Retinal pigment epithelial cell (primary cell): Measurements from ENCODE around the gene HMCN1.

ENCODE experiments used
- DNase-seq: peaks from one replicate; pipeline ENCODE4 v3.0.0-alpha.2; 2010; ENCODE audit warnings: low read depth
- H3K4me3 ChIP-seq: 2 replicates; pipeline ENCODE4 v1.5.1; 2011; ENCODE audit warnings: mild to moderate bottlenecking, low read length, control low read depth, moderate library complexity
- TF ChIP-seq, protein P1 (sequence below): conservative IDR thresholded peaks from 2 replicates; pipeline ENCODE4 v1.5.1; 2011; ENCODE audit warnings: low read depth, low read length, control low read depth, inconsistent platforms

The HMCN1 gene

DNA sequence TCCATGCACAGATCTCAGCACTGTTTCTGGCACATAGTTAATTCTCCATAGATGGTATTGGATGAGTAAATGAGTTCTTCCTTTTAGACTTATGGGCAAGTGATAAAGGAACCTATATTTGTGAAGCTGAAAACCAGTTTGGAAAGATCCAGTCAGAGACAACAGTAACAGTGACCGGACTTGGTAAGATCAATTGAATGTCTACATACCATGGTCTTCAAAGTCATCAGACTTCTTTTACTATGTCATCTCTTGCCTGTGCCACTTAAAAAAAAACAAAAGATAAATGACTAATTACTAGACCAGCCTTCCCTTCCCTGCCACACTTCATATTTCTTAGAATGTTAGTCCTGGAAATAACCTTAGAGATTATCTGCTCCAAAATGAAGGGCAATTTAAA, 246.7 kb downstream of the HMCN1 start:
- H3K4me3 ChIP-seq: no peak overlapping the region
- TF ChIP-seq, protein P1, sequence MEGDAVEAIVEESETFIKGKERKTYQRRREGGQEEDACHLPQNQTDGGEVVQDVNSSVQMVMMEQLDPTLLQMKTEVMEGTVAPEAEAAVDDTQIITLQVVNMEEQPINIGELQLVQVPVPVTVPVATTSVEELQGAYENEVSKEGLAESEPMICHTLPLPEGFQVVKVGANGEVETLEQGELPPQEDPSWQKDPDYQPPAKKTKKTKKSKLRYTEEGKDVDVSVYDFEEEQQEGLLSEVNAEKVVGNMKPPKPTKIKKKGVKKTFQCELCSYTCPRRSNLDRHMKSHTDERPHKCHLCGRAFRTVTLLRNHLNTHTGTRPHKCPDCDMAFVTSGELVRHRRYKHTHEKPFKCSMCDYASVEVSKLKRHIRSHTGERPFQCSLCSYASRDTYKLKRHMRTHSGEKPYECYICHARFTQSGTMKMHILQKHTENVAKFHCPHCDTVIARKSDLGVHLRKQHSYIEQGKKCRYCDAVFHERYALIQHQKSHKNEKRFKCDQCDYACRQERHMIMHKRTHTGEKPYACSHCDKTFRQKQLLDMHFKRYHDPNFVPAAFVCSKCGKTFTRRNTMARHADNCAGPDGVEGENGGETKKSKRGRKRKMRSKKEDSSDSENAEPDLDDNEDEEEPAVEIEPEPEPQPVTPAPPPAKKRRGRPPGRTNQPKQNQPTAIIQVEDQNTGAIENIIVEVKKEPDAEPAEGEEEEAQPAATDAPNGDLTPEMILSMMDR: no peak
- DNase-seq: no peak

DNA sequence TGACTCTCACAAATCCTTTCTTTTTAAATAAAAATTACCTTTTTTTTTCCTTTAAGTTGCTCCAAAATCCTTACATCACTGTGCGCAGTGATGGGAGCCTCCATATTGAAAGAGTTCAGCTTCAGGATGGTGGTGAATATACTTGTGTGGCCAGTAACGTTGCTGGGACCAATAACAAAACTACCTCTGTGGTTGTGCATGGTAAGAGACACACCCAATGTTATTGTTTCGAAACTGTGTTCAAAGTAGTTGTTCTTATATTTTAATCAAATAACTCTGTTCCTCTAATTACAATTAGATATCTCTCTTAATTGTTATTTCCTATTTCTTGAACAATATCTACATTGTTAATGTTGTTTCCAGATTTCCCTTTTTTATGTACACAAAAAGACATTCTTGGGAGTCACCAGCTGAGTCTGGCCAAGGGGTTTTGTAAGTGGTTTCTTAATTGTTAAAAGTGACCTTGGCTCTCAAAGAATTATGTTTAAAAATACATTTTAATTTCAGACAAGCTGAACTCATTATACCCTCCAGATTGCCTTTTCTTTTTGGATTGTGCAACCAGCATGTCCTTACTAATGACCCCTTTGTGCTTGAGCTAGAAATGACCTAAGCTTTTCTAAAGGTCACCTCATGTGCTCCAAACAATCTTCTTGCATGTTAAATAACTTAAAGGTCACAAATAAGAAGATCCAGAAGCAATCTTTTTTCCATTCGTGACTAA, 250.1 kb downstream of the HMCN1 start:
- TF ChIP-seq, protein P1: no peak
- DNase-seq: no peak
- H3K4me3 ChIP-seq: no peak overlapping the region

DNA sequence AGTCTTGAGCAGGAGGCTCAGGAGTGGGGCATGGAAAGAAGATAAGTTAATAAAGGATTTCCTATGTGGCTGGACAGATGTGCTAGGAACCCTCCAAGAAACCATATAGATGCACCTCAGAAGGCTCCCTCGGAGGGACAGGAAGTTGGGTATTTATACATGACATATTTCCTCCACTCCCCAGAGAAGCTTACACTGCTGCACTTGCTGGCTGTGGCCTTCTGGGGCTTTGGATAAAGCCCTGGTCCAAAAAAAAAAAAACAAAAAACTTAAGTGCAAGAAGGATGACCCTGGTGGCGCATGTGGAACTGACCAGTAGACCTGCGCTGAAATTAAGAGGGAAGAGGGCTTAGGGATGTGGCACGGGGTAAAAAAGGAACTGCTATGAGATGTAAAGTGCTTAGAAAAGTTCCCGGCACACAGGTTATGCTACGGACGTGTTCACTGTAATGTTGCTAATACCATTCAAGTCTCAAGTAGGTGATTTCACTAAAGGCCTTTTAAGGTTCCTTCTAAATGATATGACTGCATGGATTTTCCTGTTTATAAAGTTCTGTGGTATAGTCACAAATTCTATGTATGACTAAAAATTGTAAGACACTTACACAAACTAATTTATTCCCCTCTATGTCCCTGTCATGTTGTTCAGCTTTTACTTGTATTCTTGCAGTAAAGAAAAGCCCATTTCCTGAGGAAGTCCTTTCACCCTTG, 253.6 kb downstream of the HMCN1 start:
- no peak for DNase-seq
- no peak overlapping the region for H3K4me3 ChIP-seq
- TF ChIP-seq, protein P1: no peak

DNA sequence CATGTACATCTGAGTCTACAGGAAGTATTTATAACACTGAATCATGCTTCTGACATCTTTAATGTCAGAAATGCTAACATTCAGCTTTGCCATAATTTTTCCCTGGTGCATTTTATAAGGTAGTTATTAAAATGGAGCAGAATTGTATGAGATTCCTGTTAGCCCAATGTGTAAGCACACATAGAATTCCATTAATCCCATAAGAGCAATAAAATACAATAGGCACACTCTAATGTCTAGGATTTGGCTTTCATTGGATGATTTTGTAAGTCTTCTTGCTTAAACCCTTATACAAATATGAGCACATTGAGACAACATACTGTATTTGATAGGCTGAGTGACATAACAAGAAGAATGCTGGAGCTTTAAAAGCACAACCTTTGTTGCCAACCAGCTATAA, 256.4 kb downstream of the HMCN1 start:
- TF ChIP-seq, protein P1: no peak
- H3K4me3 ChIP-seq: no peak overlapping the region
- DNase-seq: no peak

DNA sequence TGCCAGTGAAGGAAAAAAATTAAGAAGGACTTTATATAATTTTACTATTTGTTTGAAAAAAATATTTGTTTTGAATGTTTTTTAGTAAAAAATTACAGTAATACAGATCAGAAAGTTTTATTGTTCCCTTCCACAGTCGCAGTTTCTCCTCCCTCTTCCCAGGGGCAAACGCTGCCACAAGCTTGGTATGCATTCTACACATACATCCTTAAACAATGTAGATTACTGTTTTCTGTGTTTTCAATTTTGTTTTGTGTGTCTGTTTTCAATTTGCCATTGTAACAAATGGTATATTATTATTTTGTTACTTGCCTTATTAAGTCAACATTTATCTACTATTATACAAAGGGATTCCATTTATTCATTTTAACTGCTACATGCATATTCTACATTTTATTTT, 257.1 kb downstream of the HMCN1 start:
- no peak overlapping the region for H3K4me3 ChIP-seq
- TF ChIP-seq, protein P1: no peak
- DNase-seq: no peak

DNA sequence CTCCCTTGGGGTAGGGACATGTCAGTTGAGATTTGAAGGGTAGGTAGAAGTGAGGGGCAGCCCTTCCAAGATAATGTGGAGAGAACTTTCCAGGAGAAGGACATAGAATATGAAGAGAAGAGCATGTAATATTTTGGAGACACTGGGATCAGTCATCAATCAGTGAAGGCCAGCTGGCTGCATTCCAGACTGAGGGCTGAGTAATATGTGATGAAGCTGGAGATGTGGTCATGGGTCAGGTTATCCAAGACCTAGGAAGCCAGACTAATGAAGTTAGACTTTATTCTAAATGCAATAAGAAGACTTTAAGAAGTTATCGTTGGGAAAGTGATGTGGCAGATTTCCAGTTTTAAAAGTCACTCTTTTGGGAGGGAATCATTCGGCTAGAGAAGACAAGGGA, 262.0 kb downstream of the HMCN1 start:
- TF ChIP-seq, protein P1: no peak
- DNase-seq: no peak
- no peak overlapping the region for H3K4me3 ChIP-seq

DNA sequence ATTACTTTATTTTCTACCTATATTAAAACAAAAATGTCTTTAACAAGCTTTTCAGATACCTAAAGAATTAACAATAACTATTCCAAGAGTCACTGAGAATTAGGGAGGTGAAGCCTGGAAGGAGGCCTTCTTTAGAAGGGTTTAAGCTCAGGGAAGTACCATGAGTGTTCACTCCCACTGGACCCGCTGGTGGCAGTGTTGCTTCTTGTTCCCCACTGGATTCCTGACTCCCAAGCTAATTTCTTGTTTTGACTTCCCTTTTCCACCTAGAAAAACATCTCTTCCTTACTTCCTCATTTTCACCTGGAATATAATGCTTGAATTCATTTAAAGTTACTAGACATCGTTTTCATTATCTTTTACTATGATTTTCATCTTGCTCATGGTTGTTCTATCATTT, 264.2 kb downstream of the HMCN1 start:
- no peak for DNase-seq
- H3K4me3 ChIP-seq: no peak overlapping the region
- TF ChIP-seq, protein P1: no peak
